Activated CD4-positive, CD25-positive, alpha-beta regulatory T cell treated with anti-CD3 and anti-CD28 coated beads, Interleukin-2, amount 50 U/mL, for 24 hours (primary cell): ENCODE results near the gene ALDH1A2.

ENCODE experiments used
- ATAC-seq, 2 donors: fragments of 150-1000 bp; cut with Tn5 transposase; one replicate each; pipeline ENCODE4 v1.10.0; 2021; ENCODE audit warnings: mild to moderate bottlenecking in 1 of 2, moderate library complexity in 1 of 2

Gene ALDH1A2

GRCh38 chr15:57941816-57942215, 123.7 kb downstream of the ALDH1A2 start:
- ATAC-seq: no peak

DNA sequence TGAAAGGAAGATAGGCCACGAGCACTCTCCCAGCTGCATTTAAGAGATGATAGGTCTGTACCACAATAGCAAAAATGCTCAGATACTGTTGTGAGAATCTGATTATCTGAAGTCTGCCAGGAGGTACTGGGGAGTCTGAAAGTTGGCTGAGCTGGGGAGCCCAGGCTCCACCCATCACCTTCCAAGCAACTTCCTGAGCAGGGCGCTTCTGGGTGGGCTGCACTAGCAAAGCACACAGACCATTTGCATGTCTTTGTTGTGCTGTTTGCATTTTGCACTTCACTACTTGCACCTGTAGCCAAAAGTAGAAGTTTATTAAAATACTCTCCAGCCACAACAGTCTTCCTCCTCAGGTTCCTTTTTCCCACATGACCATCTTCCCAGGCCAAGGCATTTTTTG, 133.2 kb downstream of the ALDH1A2 start:
- ATAC-seq: no peak

DNA sequence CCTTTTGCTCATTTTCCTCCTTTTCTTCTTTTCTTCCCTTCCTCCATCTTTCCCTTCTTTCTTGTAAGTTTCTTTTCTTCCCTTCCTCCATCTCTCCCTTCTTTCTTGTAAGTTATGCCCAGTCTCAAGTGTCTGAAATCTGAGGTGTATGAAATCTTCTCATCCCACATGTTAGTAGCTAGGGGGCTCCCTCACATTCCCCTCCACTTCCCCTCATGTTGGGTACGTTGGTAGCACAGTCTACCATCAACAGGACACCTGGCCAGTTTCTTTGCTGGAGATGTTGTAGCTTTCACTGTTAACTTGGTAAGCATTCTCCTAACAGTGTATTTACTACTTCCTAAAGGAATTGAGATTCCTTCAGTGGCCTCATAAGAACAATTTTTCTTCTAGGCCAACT, 133.9 kb downstream of the ALDH1A2 start:
- ATAC-seq: no peak

DNA sequence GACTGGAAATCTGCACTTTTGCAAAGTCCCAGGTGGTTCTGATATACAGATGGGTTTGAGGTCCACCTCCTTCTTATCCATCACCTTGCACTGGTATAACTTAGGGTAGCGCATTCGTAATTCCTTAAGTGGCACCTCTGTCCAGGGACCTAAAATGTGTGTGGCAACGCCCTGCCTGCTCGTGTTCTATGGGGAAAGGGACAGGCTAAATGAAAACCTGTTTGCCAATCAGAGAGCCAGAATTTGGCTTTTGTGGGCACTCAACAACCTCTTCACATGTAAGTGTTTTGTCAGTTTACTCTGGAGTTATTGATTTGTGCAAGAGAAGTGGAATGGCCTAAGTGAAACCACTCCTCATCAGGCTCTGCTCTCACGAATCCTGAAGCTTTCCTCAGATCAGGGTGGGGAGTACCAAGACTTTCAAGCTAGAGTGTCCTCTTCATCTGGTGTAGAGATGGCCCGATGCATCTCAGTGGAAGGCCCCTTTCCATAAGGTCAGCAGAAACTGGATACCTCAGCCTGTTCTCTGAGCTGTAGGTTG, 138.3 kb downstream of the ALDH1A2 start:
- ATAC-seq: no peak

- ATAC-seq: no peak
Observed at GRCh38 chr15:57925650-57926049, 139.9 kb downstream of the ALDH1A2 start.

GRCh38 chr15:57924598-57924997, 140.9 kb downstream of the ALDH1A2 start:
- no peak for ATAC-seq

DNA sequence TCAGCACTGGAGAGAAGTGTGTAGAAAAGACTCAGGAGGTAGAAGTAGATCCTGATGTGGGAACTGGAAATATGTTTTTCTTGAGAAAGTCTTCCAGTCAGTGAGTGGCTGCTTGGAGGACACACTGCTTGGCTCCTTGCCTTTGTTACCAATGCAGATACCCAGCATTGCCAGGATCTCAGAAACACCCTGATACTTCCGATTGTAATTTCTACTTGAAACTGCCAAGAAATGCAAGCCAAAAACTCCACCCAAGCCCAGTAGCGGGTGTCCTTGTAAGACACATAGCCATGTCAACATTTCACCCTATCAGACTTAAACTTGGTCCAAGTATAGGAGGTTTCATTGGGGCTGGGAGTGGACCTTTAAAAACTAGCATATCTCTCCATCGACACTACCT, 141.8 kb downstream of the ALDH1A2 start:
- no peak for ATAC-seq

GRCh38 chr15:57923306-57923705, 142.2 kb downstream of the ALDH1A2 start:
- no peak for ATAC-seq

DNA sequence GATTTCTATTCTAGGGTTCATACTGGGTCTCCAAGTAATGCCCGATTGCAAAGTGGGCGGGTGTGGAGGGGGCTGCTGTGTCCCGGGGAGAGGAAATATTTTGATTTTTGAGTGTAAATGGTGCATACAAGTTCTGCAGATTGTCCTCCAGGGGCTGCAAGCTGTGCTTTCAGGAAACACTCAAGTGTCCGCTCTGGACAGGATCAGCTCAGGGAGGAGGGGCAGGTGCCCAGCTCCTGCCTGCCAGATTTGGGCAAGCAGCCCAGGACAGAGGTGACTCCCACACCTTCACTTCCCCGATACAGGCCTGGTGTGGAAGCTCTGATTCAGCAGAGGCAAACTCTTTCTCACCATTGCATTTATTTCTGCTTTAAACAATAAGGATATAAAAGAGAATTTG, 142.7 kb downstream of the ALDH1A2 start:
- no peak for ATAC-seq

- ATAC-seq: no peak
Observed at GRCh38 chr15:57921371-57921770, 144.1 kb downstream of the ALDH1A2 start.

GRCh38 chr15:57920911-57921310, 144.6 kb downstream of the ALDH1A2 start:
- no peak for ATAC-seq

DNA sequence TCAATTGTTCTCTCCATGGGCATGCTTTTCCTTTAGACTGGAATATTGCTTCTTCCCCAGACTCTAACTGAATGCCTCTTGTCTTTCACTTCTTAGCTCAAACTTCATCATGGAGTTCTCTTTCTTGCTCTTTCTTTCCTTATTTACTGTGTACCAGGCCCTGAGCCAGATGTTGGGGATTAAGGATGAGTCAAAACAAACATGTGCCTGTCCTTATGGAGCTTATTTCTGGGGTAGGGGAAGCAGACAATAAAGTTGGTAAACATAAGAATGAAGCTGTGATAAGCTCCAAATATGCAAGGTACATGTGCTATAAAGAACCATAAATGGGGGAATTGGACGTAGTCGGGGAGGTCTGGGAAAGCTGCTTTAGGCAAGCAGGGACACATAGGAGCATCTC, 145.8 kb downstream of the ALDH1A2 start:
- no peak for ATAC-seq

- ATAC-seq: no peak
Observed at GRCh38 chr15:57917998-57918397, 147.5 kb downstream of the ALDH1A2 start.

GRCh38 chr15:57916695-57917094, 148.8 kb downstream of the ALDH1A2 start:
- ATAC-seq: no peak

- ATAC-seq: no peak
Observed at GRCh38 chr15:57915827-57916531, 149.5 kb downstream of the ALDH1A2 start.

GRCh38 chr15:57914350-57915055, 151.0 kb downstream of the ALDH1A2 start:
- no peak for ATAC-seq

DNA sequence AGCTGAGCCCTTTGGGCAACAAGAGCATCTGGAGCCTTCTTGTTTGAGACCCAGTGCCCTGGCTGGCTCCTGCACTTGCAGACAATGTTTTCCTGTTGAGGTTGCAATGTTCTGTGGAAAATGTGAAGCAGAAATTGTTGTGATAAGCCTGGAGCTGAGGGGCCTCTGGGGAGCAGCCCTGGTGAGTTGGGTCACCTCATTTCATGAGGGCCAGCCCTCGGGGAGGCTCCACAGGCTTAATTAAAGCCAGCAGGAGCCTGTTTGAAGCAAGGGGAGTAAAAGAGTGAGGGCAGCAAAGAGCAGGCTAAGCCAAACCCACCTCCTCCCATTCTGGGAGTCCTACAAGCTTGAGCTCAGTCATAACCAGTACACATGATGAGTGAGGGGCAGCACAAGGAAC, 154.3 kb downstream of the ALDH1A2 start:
- ATAC-seq: no peak

GRCh38 chr15:57910672-57911071, 154.8 kb downstream of the ALDH1A2 start:
- ATAC-seq: no peak

DNA sequence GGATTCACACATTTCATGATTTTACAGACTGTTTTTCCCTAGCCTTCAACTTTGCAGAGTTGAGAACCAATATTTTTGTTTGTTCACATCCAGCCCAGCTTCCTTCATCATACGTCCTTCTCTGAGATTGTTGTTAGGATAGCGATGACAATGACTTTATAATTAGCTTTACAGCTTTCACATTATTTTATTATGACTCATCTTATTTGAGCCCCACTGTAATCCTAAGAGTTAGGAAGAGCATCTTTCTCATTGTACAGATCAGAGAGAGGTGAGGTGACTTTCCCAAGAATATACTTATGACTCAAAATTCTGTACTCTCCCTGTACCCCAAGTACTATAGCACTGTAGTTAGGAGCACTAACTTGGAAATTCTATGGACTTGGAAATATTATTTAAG, 156.1 kb downstream of the ALDH1A2 start:
- no peak for ATAC-seq

GRCh38 chr15:57903626-57904025, 161.9 kb downstream of the ALDH1A2 start:
- no peak for ATAC-seq
